NCI-H1092 (cell line): ENCODE results near the gene AQP2.

ENCODE experiments used
- DNase-seq: peaks from one replicate; lab custom pipeline; 2025; lab: John Stamatoyannopoulos, UW

AQP2 gene, protein sequence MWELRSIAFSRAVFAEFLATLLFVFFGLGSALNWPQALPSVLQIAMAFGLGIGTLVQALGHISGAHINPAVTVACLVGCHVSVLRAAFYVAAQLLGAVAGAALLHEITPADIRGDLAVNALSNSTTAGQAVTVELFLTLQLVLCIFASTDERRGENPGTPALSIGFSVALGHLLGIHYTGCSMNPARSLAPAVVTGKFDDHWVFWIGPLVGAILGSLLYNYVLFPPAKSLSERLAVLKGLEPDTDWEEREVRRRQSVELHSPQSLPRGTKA

DNA sequence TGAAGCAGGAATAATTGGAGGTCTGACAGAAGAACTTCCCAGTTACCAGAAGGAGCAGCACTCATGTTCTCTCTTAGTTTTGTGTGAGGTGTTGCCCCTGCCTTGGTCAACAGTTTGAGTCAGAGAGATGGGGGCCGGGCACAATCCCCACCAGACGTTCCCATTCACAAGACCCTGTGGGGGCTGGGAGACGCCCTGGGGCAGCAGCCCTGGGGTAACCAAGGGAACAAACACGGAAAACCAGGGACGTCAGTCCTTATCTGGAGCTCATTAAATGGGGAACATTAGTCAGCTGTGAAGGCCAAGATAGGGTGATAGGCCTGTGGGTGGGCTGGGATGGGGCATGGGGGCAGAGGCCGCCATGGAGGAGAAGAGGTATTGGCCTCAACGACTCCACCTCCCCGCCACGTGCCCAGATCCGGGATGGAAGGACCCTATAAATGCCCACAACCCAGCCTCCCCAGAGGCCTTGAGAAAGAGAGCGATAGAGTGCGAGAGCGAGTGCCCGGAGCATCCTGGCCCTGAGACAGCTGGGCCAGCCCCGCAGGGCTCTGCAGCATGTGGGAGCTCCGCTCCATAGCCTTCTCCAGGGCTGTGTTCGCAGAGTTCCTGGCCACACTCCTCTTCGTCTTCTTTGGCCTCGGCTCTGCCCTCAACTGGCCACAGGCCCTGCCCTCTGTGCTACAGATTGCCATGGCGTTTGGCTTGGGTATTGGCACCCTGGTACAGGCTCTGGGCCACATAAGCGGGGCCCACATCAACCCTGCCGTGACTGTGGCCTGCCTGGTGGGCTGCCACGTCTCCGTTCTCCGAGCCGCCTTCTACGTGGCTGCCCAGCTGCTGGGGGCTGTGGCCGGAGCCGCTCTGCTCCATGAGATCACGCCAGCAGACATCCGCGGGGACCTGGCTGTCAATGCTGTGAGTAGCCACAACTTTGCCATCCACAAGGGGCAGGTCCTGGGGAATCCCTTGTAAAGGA, at the start of gene AQP2:
AQP2 (plus strand) TSS at position 465 of the 979 bp plus-strand sequence; CDS start at position 559, 94 bp downstream.
- DNase-seq: no peak

DNA sequence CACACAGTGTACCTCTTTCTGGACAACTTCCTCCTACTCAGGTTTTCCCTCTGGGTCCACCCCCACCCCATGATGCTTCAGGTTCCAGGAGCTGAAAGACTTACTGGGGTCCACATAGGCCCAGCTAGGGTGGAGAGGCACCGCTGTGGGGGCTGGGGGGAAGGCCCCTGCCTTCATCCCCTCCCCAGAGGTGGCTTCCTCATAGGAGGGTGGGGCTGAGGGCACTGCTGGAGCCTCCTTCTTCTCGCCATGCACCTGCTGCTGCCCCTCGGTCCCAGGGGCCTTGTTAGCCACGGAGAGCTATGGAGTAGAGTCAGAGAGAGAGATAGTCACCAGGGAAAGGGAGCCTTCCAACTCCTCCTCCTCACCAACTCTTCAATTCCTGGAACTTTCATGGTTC, 49.5 kb upstream of the AQP2 start:
- DNase-seq: peak; percentile 6

GRCh38 chr12:49901986-49902385, 48.6 kb upstream of the AQP2 start:
- DNase-seq: no peak

DNA sequence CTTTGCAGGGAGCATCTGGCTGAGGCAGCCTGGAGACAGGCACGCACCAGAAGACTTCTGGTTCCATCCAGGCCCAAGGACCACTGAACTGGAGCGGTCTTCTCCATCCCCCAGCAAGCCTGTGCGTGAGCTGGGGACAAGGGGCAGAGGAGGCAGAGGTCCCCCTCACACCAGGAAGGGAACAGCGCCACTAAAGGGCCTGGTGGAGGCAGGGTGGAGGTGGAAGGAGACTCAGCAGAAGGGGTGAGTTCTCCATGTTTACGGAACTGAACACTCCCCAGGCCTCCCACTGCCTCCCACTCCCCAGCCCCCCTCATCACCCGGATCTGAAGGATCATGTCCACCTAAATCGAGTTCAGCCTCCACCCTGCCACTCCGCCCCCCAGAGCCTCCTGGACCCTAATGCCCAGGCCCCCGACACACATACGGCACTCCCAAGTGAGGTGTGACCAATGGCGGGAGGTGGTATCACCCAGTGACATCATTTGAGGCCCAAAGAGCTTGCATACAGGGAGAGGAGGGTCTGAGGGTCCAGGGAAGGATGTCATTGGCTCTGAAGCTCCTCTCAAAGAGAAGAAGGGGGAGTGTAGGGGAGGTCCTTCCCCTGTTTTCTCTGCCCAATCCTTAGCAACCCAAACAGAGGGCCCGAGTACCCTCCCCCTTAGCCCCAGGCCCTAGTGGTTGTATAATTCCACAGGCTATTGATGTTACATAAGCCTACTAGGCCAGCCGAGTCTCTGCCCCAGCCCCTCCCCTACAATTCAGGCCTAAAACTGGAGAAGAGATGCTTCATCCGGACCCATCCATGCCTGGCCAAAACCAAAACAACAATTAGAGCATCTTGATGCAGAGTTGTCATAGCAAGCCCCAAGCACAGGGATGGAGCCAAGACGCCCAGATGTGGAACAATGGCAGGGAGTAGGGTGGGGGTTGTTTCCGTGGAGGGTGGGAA, 47.9 kb upstream of the AQP2 start:
- no peak for DNase-seq

- DNase-seq: no peak
These were observed 47.2 kb upstream of the AQP2 start for GRCh38 chr12:49903351-49903699.

- DNase-seq: peak; percentile 8
These were observed 46.7 kb upstream of the AQP2 start, which contains the start of gene FAIM2 for GRCh38 chr12:49903700-49904423. FAIM2 (minus strand) TSS chr12:49903900; CDS start chr12:49903792, 108 bp downstream.

- DNase-seq: no peak
These were observed 45.9 kb upstream of the AQP2 start for GRCh38 chr12:49904601-49905000.

DNA sequence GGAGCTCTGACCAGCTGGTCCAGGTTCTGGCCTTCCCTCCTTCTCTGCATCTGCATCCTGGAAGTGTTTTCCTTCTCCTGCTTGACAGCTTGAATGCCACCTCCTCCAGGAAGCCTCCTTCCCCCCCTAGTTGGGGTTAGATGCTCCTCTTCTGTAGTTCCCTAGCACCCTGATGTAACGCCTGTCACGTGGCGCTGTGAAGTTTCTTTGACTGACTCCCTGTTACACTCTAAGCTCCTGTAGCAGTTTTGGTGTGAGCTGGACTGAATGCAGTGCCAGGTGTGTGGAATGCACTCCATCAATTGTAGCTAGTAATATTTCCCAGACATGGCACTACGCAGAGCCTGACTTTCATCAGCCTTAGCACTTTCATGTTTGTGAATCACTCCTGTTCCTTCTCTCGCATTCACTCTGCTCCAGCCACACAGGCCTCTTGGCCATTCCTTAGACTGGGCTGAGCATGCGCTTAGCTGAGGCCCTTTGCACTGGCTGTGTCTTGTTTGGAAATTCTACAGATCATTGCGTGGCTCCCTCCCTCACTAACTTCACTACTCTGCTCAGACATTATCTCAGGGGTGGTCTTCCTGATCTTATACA, 44.7 kb upstream of the AQP2 start:
- DNase-seq: no peak

GRCh38 chr12:49907352-49907751, 43.2 kb upstream of the AQP2 start:
- no peak for DNase-seq

DNA sequence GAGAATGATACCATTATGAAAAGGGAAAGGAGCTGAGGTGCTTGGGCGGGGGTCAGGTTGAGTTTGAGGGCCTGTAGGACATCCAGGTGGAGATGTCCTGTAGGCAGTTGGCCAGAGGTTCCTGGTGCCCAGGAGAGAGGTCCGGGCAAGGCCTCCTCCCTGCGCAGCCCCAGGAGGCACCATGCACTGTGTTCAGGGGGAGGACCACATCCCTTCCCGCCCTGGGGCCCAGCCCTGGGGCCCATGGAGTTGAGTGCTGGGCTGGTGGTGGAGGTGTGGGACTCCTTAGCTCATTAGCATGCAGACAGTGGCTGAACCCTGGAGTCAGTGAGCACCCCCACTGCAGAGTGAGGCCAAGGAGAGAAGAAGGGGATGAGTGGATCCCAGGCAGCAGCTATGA, 41.2 kb upstream of the AQP2 start:
- no peak for DNase-seq

DNA sequence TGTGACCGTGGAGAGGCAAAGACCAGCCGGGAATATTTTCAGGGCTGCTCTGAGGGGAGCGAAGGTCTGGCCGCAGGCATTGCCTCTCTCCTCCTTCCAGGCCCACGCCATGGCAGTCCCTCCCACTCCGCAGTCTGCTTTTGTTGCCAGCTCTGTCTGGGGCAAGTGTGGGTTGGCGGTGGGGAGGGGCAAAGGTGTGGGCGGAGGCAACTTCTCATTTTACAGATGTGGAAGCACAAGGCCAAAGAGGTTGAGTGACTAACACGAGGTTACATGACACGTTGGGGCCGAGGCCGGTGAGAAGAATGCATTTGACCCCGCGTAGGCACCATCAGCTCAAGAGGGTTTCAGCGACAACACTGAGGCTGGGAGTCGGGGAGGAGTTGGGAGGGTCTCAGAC, 40.7 kb upstream of the AQP2 start:
- DNase-seq: no peak

DNA sequence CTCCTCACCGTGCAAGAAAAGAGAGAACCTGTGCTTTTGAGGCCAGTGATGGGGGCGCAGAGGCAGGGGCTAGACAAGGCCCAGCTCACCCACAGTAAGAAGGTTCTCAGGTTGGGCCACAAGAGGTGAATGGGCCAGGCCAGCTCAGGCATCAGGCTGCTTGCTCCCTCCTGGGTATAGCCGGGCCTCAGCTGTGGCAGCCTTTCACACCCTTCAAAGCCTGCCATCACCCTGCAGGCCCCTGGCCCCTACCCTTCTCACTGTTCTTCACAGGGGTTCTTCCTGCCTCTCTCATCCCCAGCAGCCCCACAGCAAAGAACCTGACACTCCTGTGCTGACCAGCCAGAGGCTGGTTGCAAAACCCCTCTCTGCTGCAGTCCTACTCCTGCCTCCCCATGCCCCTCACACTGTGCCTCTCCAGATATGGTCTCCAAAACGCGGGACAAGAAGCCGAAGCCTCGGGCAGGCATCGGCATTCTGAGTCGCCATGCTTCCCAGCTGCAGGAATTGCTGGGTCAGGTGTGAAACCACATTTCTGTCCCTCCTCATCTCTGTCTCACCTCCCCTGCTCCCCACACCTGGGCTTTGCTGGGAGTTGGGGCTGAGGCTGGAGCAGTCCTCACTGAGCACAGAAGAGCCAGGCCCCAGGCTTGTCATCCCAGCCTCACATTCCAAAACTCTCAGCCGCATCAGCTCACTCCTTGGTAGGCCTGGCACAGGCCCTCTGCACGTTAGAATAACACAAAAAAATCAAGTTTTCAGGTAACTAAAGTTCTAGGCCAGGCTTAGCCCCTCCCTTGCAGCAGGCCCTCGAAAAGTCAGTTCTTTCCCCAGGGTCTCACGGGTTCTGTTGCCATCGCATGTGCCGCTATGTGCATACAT, 40.0 kb upstream of the AQP2 start:
- DNase-seq: no peak

DNA sequence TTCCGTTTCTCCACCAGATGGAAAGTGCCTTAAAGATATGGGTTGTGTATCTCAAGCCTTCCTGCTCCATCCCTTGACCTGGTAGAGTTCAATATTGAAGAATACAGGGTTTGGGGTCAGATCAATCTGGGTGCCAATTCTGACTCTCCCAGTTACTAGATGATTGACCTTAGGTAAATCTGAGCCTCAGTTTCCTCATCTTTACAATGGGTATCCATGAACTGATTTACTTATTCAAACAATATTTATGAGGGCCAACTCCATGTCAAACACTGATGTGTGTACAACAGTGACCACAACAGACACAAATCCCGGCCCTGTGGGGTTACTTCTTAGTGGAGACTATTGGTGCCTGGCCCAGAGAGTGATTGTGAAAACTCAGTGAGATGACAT, 39.3 kb upstream of the AQP2 start:
- DNase-seq: no peak

GRCh38 chr12:49912345-49913255, 37.9 kb upstream of the AQP2 start:
- DNase-seq: no peak

- no peak for DNase-seq
These were observed 34.2 kb upstream of the AQP2 start for GRCh38 chr12:49916129-49916919.

GRCh38 chr12:49917166-49917787, 33.3 kb upstream of the AQP2 start:
- DNase-seq: no peak

- DNase-seq: no peak
These were observed 32.8 kb upstream of the AQP2 start for GRCh38 chr12:49917788-49918173.
